DOHH2 (cell line): Measurements from ENCODE around the gene CLEC20A.

Source experiments
- EZH2phosphoT487 ChIP-seq: fragments of 200-600 bp; sonication (generic); IDR thresholded peaks from 2 replicates; pipeline ENCODE4 v1.6.1; 2017; ENCODE audit warnings: borderline replicate concordance, mild to moderate bottlenecking, antibody characterized with exemption, low read length, moderate library complexity, mixed read lengths
- TF ChIP-seq, protein P1 (sequence below): fragments of 200-600 bp; sonication (generic); IDR thresholded peaks from one replicate; pipeline ENCODE4 v1.5.1; 2014; ENCODE audit warnings: antibody characterized with exemption, mild to moderate bottlenecking, low read depth, low read length; ENCODE audit not compliant: poor library complexity, severe bottlenecking

DNA sequence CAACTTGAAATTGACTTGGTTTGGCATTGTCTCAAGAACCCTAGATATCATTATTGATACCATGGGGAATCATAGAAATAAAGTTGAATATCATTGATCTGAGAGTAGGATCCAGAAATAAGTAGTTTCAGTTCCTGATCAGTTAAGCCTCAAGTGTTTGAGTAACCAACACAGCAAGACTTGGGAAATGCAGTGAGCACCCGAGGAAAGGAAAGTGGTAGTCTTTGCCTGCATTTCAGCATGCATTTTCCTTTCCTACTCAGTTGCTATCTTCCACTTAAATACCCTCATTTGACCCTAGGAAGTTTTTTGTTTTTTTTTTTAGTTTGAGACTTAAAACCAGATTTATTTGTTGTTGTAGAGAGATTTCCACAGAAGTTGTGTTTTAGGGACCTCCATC, 18.9 kb downstream of the CLEC20A start:
- TF ChIP-seq, protein P1, sequence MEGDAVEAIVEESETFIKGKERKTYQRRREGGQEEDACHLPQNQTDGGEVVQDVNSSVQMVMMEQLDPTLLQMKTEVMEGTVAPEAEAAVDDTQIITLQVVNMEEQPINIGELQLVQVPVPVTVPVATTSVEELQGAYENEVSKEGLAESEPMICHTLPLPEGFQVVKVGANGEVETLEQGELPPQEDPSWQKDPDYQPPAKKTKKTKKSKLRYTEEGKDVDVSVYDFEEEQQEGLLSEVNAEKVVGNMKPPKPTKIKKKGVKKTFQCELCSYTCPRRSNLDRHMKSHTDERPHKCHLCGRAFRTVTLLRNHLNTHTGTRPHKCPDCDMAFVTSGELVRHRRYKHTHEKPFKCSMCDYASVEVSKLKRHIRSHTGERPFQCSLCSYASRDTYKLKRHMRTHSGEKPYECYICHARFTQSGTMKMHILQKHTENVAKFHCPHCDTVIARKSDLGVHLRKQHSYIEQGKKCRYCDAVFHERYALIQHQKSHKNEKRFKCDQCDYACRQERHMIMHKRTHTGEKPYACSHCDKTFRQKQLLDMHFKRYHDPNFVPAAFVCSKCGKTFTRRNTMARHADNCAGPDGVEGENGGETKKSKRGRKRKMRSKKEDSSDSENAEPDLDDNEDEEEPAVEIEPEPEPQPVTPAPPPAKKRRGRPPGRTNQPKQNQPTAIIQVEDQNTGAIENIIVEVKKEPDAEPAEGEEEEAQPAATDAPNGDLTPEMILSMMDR, result no peak
- TF ChIP-seq EZH2phosphoT487, result no peak
